Medulla oblongata (tissue), 1 donor: ENCODE results near the gene RRM1.
"Not testable (repeated sequence)": the region's sequence is repeated elsewhere in the genome, so short reads cannot be mapped to it uniquely, and the experiment has no call there.

ENCODE experiments used
- DNase-seq: peaks from one replicate; pipeline ENCODE4 v3.0.0-alpha.2; 2015; ENCODE audit errors: extremely low spot score

RRM1 gene

DNA sequence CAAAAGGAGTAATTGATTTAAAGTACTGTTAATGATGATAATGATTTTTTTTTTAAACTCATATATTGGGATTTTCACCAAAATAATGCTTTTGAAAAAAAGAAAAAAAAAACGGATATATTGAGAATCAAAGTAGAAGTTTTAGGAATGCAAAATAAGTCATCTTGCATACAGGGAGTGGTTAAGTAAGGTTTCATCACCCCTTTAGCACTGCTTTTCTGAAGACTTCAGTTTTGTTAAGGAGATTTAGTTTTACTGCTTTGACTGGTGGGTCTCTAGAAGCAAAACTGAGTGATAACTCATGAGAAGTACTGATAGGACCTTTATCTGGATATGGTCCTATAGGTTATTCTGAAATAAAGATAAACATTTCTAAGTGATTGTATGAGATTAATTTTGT, 43.9 kb downstream of the RRM1 start:
- no peak for DNase-seq

DNA sequence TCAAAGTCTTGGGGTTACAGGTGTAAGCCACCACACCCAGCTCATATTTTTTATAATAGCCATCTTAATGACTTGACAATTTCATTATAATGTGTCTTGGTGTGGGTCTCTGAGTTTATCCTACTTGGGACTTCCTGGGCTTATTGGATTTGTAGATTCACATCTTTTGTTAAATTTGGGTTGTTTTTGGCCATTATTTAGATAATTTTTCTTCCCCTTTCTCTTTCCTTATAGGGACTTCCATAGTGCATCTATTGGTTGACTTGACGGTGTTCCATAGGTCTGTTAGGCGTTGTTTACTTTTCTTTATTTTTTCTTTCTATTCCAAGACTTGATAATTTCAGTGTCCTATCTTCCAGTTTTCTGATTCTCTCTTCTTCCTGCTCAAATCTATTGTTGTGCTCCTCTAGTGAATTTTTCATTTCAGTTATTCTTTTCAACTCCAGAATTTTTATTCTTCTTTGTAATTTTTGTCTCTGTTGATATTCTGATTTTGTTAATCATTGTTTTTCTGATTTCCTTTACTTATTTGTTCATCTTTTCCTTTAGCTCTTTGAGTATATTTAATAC, 45.6 kb downstream of the RRM1 start:
- no peak for DNase-seq

DNA sequence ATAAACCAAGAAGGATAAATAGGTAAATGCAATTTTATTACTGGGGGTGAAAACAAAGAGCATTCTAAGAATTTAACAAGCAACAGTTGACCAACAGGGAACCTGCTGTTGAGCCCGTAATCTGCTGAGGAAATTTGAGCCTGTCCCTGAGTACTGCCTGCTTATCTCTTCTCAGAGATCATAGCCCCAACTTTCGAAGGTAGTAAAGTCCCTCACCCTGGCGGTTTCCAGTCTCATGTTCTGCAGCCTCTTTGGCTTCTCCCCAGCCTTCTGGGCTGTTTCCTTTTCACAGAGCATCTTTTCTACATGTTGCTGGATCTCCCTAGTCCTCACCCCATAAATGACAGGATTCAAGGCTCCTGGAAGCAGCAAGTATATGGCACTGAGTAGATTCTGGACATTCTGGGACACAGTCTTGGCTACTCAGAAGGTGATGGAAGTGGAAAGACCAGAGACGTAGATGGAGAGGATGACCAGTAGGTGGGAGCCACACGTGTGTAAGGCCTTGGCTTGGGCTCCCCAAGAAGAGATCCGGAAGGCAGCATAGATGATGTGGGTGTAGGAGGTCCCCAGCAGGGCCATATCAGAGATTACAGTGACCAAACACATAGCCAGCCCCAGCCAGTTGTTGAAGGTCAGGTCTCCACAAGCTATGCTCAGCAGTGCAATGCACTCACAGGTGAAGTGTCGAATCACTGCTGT, 51.6 kb downstream of the RRM1 start:
- no peak for DNase-seq

DNA sequence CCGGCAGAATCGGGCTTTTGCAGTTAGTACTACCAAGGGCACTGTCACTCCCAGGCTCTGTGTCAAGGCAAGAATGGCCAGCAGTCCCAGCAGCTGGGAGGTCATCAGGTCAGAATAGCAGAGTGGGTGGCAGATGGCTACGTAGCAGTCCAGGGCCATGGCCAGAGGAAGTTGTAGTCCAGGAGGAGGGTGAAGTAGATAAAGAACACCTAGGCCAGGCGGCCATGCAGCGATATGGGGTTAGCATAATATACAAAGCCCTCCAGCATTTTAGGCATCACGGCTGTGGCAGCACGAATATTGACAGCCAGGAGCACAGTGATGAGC, 52.1 kb downstream of the RRM1 start:
- no peak for DNase-seq

DNA sequence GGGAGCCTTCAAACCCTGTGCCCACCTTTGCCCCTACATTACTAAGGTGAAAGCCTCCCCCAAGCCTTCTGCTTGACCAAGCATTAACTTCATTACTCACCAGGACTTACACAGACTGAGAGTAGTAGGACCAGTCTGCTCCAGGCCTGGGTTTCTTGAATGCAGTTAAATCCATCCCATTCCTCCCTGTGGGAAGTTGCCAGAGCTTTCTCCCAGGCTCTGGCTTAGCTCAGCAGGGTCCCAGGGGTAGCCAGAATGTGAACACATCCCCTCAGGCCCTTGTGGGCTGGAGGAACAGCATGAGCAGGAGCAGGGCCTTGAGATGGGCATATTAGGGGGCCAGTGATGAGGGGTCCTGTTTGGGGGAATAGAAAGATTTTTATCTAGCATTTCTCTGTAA, 59.9 kb downstream of the RRM1 start:
- DNase-seq: no peak

DNA sequence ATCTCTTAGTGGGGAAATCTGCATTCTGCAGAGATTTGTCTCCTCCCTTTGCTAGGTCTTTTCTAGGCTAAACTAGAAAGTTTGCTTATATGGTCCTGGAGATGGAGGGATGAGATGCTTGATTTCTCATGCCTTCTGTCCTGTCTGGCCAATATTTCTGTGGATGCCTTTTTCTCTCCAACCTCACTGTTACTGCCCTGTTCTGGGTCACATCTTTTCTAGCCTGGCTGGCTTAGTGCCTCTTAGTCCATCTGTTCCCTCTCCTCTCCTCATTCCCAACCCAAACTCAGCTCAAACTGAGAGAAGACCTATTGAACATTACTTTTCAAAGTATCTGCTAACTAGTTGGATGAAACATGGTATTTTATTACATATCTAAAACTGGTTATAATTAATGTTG, 62.0 kb downstream of the RRM1 start:
- no peak for DNase-seq

DNA sequence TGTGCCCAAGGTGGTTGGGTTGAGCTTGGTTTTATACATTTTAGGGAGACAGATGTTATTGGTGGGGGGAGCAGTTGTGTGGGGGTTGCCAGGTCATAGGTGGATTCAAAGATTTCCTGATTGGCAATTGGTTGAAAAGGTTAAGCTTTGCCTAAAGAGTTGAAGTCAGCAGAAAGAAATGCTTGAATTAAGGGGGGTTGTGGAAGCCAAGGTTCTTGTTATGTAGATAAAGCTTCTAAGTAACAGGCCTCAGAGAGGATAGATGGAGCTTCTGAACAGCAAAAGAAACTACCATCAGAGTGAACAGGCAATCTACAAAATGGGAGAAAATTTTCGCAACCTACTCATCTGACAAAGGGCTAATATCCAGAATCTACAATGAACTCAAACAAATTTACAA, 64.2 kb downstream of the RRM1 start:
- not testable (repeated sequence) for DNase-seq

DNA sequence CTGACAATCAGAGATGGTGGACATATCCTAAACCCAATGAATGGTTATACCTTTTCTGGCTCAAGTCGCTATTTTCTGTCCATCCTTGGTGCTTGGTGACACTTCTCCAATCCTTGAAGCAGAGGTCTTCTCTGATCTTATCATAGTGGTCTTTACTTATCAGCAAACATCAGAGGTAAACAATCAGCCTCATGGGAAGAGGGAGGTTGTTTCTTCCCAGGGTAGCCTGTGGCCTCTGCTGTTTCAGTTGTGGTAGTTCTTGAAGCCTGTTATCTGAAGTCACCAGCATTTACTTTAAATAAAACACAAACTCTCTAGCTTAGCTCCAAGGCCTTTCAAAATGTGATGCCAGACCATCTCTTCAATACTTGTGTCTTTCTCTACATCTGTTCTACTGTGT, 66.7 kb downstream of the RRM1 start:
- no peak for DNase-seq

DNA sequence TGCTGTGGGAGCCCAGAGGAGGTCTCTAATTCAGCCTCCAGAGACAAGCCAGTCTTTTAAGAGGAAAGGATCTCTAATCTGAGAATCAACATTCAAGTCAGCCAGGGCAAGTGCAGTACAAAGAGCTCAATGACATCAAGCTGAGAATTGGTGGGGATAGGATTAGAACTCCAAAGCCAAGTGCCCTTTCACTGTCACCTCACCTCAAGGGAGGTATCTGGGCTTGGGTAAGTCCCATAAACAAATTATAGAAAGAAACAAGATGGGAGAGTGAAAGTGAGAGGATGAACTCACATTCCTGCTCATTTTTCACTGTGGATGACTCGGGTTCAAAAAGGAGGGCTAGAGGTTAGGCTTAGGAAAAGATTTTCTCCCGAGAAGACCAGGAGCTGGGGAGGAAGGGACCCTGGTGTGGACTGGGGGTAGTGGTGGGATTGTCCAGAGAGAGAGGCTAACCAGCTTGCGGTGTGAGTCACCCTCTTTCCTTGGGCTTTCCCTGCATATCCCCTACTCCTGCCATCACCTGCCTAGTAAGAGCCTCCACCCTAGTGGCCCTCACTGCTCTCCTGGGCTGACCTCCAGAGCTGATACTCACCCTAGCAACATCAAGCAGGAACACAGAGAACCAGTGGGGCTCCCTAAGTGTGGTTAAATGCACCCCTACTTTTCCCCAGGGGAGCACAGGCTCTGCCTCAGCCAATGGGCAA, 70.4 kb downstream of the RRM1 start:
- DNase-seq: no peak

DNA sequence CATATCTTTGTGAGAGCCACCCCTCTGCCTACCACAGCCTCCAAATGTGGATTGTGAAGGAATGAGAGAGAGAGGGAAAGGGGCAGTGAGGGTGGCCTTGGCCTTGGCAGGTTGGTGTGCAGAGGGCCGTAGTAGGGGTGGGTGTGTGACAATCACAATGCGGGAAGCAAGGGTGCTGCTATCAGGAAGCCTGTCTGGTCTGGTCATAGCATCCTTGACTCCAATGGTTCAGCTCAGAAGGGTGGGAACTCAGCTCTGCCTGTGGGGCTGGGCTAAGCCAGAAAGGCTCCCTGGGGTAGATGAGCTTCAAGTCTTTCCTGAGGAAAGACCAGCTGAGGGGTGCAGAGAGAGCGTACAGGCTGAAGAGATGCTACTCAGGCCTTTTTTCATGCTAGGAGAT, 72.7 kb downstream of the RRM1 start:
- no peak for DNase-seq

DNA sequence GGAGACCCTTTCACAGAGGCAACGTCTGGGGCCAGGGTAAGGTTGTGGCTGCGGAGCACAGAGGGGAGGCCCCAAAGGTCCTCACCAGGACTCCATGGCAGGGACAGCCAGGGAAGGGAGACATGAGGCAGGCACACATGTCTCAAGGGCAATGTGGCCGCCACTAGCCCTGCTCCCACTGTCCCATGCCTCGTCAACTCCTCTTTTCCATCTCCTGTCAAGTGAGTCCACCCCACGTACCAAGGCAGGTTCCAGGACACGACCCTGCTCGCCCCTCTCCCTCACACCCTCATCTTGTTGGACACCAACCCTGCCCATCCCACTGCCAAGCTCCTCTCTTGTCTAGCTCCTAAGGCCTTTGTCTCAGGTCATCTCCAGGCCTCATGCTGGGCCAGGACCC, 73.2 kb downstream of the RRM1 start:
- DNase-seq: no peak

DNA sequence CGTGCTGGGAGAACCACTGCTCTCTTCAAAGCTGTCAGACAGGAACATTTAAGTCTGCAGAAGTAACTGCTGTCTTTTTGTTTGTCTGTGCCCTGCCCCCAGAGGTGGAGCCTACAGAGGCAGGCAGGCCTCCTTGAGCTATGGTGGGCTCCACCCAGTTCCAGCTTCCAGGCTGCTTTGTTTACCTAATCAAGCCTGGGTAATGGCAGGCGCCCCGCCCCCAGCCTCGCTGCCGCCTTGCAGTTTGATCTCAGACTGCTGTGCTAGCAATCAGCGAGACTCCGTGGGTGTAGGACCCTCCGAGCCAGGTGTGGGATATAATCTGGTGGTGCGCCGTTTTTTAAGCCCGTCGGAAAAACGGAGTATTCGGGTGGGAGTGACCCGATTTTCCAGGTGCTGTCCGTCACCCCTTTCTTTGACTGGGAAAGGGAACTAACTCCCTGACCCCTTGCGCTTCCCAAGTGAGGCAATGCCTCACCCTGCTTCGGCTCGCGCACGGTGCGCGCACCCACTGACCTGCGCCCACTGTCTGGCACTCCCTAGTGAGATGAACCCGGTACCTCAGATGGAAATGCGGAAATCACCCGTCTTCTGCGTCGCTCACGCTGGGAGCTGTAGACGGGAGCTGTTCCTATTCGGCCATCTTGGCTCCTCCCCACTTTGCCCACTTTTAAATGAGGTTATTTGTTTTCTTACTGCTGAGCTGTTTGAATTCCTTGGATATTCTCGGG, 81.2 kb downstream of the RRM1 start:
- not testable (repeated sequence) for DNase-seq

DNA sequence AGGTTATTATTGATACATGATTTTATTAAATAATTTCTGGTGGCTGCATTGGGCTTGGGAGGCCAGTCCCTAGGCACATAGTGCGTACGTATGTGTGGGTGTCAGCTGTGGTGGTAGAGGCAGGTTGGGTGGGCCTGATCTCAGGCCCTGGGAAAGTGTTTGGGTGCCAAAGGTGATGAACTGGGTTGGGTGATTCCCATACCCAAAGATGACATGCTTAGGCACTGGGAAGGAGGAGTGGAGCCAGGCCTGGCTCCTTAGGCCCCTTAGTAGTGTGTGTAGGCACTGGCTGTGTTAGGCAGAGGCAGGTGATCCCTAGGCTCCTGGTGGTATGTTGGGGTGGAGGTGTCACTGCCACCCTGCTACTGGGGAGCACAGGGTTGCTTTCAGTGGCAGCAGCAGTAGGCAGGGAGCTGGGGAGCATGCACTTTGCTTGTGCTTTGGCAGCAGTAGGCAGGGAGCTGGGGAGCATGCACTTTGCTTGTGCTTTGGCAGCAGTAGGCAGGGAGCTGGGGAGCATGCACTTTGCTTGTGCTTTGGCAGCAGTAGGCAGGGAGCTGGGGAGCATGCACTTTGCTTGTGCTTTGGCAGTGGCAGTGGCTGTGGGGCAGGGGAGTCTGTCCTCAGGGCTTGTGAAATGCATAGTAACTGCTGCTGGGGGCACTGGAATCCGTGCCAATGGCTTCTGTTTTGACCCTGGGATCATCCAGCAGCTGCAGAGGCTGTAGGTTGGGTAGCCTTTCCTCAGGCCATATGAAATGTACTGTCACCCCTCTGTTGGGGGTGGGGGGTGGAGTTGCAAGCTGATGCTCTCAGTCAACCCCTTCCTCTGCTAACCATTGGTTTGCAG, 84.4 kb downstream of the RRM1 start:
- DNase-seq: no peak

DNA sequence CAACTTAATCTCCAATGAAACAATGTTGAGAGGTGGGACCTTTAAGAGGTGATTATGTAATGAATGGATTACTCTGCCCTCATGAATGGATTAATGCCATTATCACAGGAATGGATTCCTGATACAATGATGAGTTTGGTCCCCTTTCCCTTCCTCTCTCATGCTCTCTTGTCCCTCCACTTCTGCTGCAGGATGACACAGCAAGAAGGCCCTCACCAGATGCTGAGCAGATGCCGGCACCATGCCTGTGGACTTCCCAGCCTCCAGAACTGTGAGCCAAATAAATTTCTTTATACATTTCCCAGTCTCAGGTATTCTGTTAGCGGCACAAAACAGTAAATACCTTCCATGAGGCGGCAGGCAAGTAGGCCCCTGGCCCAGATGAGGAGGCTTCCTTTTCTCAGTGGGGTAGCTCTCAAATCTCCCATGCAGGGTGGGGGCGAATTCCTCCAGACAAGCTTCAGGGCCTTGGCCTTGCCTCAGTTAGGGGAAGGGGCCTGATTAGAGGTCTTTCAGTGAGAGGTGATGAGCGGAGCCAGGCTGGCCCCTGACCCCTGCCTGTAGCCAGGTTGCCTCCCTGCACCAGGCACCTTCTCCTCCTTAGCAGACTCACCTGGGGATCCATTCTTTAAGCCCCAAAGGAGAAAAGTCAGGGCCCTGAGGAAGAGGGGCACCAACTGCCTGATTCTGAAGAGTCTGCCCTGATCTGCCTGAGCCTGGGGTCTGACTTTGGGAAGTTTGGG, 86.0 kb downstream of the RRM1 start:
- DNase-seq: no peak

DNA sequence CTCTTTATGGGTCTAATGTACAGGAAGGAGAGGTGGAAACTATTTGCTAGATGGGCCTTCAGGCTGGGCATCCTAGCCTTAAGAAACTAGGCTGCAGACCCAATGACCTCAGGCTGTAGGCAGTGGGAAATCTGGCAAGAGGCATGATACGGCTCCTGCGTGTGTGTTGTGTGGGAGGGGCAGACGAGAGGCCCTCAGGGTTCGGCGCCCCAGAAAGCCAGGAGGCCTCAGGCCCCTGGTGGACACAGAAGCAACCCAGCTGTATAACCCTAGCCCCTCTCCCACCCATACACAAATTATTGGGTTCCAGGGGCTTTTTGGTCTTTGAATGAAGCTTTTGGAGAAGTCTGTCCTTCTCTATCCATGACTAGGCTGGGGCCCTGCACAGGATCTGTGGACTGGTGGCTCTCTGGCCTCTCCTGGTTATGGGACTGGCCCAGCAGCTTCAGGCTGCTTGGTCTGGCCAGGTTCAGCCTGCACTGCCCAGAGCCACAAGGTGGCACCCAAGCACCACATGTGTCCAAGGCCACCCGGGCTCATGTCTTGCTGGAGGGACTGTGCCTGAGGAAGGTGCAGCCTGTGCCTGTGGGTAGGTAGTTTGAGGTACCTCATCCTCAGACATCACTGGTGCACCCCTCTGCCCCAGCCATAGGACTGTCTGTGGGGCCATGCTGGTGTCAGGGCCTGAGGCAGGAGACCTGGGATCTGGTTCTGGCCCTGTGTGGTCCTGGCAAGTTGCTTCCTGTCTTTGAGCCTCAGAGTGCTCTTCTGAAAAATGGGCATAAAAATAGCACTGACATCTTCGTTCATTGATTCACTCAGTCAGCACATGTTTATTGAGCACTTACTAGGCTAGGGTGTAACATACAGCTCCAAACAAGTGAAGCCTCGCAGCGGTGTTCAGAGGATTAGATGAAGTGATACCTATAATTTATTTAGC, 87.5 kb downstream of the RRM1 start:
- peak; percentile 56 for DNase-seq

DNA sequence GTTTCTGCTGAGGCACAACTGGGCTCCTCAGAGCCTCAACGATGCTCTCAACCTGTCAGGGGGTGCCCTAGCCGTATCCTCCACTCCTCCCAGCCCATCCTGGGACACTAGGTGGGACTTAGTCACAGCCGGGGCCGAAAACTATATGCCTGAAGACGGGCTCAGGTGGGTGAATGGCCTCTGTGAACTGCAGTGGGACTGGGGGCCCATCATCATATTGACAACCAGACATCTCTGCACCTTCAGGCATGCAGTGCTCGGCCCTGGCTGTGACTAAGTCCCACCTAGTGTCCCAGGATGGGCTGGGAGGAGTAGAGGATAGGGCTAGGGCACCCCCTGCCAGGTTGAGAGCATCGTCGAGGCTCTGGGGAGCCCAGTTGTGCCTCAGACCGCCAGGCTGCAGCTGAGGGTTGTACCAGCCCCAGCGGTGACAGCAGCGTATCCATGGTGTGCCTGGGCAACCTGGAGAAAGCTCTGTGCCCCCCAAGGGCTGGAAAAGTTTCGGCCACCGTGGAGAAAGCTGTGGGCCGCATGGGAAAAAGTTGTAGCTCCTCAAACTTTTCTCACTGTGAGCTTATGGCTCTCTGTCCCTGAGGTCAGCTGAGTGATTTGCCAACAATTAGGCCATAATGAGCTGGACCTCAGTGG, 88.9 kb downstream of the RRM1 start:
- no peak for DNase-seq

DNA sequence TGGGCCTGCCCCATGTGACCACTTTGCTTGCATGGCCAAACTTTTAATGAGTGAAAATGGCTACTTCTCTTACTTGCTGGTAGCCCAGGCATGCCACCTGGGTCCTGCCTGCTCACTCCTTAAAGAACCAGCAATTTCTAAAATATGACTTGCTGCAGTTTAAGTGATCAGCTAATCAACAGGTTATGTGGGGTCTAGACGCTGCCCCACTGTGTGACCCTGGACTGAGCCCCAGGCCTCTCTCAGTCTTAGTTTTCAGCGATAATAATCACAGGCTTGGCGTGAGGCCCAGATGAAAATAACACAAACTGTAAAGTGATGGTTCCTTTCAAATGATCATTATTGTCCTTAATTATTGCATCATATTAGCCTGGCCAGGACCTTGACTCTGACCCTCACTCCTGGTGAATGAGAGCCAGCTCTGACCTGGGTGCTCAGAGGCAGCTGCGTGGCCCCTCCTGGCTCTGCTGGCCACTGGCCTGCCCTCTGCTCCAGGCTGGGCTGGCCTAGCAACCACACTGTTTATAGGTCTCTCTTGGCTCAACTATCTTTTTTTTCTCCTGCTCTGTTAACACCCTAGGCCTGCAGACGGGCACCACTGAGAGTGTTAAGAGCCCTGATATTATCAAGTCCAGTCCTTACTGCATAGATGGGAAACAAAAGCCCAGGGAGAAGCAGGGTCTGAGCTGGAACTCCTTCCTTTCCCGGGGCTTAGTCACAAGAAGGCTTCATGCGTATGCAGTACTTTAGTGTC, 89.7 kb downstream of the RRM1 start:
- DNase-seq: no peak

DNA sequence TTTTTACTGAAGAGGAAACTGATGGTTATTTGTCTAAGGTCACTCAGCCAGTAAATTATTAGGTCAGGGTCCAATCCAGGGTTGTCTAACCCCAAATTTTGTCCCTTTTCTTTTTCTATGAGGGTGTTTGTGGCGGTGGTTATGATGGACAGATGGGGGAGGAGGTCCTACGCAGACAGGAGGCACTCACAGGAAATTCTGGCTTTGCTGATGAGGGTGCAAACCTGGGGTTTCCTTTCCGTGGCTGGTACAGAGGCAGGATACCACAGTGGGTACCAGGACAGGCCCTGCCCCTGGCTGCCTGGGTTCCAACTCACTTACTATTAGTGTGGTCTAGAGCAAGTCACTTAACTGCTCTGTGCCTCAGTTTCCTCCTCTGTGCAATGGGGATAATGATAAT, 91.0 kb downstream of the RRM1 start:
- no peak for DNase-seq
